ENCODE measurements around the gene STRIP1.

DNA sequence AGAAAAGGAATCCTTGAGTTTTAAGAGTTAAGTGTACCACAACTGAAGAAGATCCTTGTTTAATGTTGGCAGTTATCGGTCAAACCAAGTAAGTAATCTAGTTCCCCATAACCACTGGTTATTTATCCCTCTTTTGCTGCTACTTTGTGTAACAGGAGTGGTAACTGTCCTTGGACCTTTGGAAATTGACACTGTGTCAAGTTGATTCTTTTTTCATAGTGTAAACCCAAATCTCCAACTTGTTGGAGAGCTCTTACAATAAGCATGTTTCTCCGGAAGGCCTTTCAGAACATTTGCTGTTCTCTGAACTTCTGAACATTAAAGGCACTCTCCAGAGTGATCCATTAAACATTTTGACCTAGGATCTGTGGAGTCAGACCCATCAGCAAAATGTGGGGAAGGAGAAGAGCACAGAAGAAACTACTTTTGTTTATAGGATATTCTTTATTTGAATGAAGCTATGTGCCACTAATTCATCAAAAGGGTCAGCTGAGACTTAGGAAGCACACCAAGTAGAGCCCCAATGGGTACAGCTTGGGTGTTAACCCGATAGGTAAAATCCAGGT lies 46.0 kb upstream of the STRIP1 start:
- TF ChIP-seq PATZ1 (CRISPR knock-in tag; IDR thresholded peaks at IDR 0.05; ENCODE audit: borderline replicate concordance) (no peak), CREB5 (CRISPR knock-in tag; IDR thresholded peaks at IDR 0.05; ENCODE audit: low read depth) (no peak), ESRRG (CRISPR knock-in tag; IDR thresholded peaks at IDR 0.05) (no peak), ZFP30 (CRISPR knock-in tag; IDR thresholded peaks at IDR 0.05) (no peak)
- TF ChIP-seq, protein P1, sequence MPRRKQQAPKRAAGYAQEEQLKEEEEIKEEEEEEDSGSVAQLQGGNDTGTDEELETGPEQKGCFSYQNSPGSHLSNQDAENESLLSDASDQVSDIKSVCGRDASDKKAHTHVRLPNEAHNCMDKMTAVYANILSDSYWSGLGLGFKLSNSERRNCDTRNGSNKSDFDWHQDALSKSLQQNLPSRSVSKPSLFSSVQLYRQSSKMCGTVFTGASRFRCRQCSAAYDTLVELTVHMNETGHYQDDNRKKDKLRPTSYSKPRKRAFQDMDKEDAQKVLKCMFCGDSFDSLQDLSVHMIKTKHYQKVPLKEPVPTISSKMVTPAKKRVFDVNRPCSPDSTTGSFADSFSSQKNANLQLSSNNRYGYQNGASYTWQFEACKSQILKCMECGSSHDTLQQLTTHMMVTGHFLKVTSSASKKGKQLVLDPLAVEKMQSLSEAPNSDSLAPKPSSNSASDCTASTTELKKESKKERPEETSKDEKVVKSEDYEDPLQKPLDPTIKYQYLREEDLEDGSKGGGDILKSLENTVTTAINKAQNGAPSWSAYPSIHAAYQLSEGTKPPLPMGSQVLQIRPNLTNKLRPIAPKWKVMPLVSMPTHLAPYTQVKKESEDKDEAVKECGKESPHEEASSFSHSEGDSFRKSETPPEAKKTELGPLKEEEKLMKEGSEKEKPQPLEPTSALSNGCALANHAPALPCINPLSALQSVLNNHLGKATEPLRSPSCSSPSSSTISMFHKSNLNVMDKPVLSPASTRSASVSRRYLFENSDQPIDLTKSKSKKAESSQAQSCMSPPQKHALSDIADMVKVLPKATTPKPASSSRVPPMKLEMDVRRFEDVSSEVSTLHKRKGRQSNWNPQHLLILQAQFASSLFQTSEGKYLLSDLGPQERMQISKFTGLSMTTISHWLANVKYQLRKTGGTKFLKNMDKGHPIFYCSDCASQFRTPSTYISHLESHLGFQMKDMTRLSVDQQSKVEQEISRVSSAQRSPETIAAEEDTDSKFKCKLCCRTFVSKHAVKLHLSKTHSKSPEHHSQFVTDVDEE (CRISPR knock-in tag; IDR thresholded peaks at IDR 0.05) = no peak
